ENCODE measurements around the gene SMC1B.

The SMC1B gene

GRCh38 chr22:45430871-45431270 is 17.5 kb upstream of the SMC1B start:
- Histone ChIP-seq H3K4me3 (ENCODE audit: low read depth in 1 of 5, low read length in 5 of 5) (no peak overlapping the region), H3K27me3 (ENCODE audit: control insufficient read depth in 5 of 5, insufficient read depth in 4 of 5, low read length in 5 of 5) (peaks cover 4 to 11% (median 6%) of the 10 kb centered on the region in 5 donors), H3K4me1 (ENCODE audit: control insufficient read depth in 5 of 5, insufficient read depth in 5 of 5, low read length in 5 of 5) (peaks cover 4 to 18% (median 10%) of the 10 kb centered on the region in 5 donors), H3K9me3 (ENCODE audit: control insufficient read depth in 5 of 5, low read length in 5 of 5) (peaks cover 0 to 9% (median 7%) of the 10 kb centered on the region in 5 donors), H3K36me3 (ENCODE audit: control insufficient read depth in 5 of 5, insufficient read depth in 5 of 5, low read length in 5 of 5) (no peaks in the 10 kb centered on the region), H3K27ac (ENCODE audit: low read depth, low read length) (no peak overlapping the region), H3K9ac (ENCODE audit: low read length in 5 of 5) (no peak overlapping the region)

- H3K27me3 ChIP-seq (ENCODE audit: control insufficient read depth in 5 of 5, insufficient read depth in 4 of 5, low read length in 5 of 5): peaks cover 4 to 11% (median 6%) of the 10 kb centered on the region in 5 donors
- peaks cover 0 to 9% (median 7%) of the 10 kb centered on the region in 5 donors for H3K9me3 ChIP-seq (ENCODE audit: control insufficient read depth in 5 of 5, low read length in 5 of 5)
- no peak overlapping the region for H3K9ac ChIP-seq (ENCODE audit: low read length in 5 of 5)
- no peak overlapping the region for H3K27ac ChIP-seq (ENCODE audit: low read depth, low read length)
- H3K4me1 ChIP-seq (ENCODE audit: control insufficient read depth in 5 of 5, insufficient read depth in 5 of 5, low read length in 5 of 5): peaks cover under 1 to 12% (median 5%) of the 10 kb centered on the region in 5 donors
- no peak overlapping the region for H3K4me3 ChIP-seq (ENCODE audit: low read depth in 1 of 5, low read length in 5 of 5)
- H3K36me3 ChIP-seq (ENCODE audit: control insufficient read depth in 5 of 5, insufficient read depth in 5 of 5, low read length in 5 of 5): no peaks in the 10 kb centered on the region
These were observed 16.8 kb upstream of the SMC1B start for GRCh38 chr22:45429981-45430775.

- Histone ChIP-seq H3K27ac (ENCODE audit: low read depth, low read length) (no peak overlapping the region), H3K9me3 (ENCODE audit: control insufficient read depth in 5 of 5, low read length in 5 of 5) (peaks cover 0 to 9% (median 7%) of the 10 kb centered on the region in 5 donors), H3K4me3 (ENCODE audit: low read depth in 1 of 5, low read length in 5 of 5) (no peak overlapping the region), H3K27me3 (ENCODE audit: control insufficient read depth in 5 of 5, insufficient read depth in 4 of 5, low read length in 5 of 5) (peaks cover 4 to 11% (median 6%) of the 10 kb centered on the region in 5 donors), H3K9ac (ENCODE audit: low read length in 5 of 5) (no peak overlapping the region), H3K36me3 (ENCODE audit: control insufficient read depth in 5 of 5, insufficient read depth in 5 of 5, low read length in 5 of 5) (no peaks in the 10 kb centered on the region), H3K4me1 (ENCODE audit: control insufficient read depth in 5 of 5, insufficient read depth in 5 of 5, low read length in 5 of 5) (peaks cover 0 to 6% (median 0%) of the 10 kb centered on the region in 5 donors)
These were observed 16.0 kb upstream of the SMC1B start for GRCh38 chr22:45429424-45429823.

GRCh38 chr22:45428391-45429385 is 15.3 kb upstream of the SMC1B start:
- H3K4me3 ChIP-seq (ENCODE audit: low read depth in 1 of 5, low read length in 5 of 5): no peak overlapping the region
- peaks cover 4 to 9% (median 6%) of the 10 kb centered on the region in 5 donors for H3K27me3 ChIP-seq (ENCODE audit: control insufficient read depth in 5 of 5, insufficient read depth in 4 of 5, low read length in 5 of 5)
- H3K4me1 ChIP-seq (ENCODE audit: control insufficient read depth in 5 of 5, insufficient read depth in 5 of 5, low read length in 5 of 5): peaks cover 0 to 9% (median 0%) of the 10 kb centered on the region in 5 donors
- H3K27ac ChIP-seq (ENCODE audit: low read depth, low read length): no peak overlapping the region
- H3K9ac ChIP-seq (ENCODE audit: low read length in 5 of 5): no peak overlapping the region
- H3K9me3 ChIP-seq (ENCODE audit: control insufficient read depth in 5 of 5, low read length in 5 of 5): peaks cover 0 to 9% (median 7%) of the 10 kb centered on the region in 5 donors
- H3K36me3 ChIP-seq (ENCODE audit: control insufficient read depth in 5 of 5, insufficient read depth in 5 of 5, low read length in 5 of 5): no peaks in the 10 kb centered on the region

GRCh38 chr22:45427114-45427513 is 13.7 kb upstream of the SMC1B start:
- Histone ChIP-seq H3K9ac (ENCODE audit: low read length in 5 of 5) (no peak overlapping the region), H3K27me3 (ENCODE audit: control insufficient read depth in 5 of 5, insufficient read depth in 4 of 5, low read length in 5 of 5) (peaks cover 4 to 13% (median 6%) of the 10 kb centered on the region in 5 donors), H3K9me3 (ENCODE audit: control insufficient read depth in 5 of 5, low read length in 5 of 5) (peaks cover 0 to 9% (median 7%) of the 10 kb centered on the region in 5 donors), H3K27ac (ENCODE audit: low read depth, low read length) (no peak overlapping the region), H3K4me3 (ENCODE audit: low read depth in 1 of 5, low read length in 5 of 5) (no peak overlapping the region), H3K36me3 (ENCODE audit: control insufficient read depth in 5 of 5, insufficient read depth in 5 of 5, low read length in 5 of 5) (no peaks in the 10 kb centered on the region), H3K4me1 (ENCODE audit: control insufficient read depth in 5 of 5, insufficient read depth in 5 of 5, low read length in 5 of 5) (peaks cover 0 to 9% (median 0%) of the 10 kb centered on the region in 5 donors)

- H3K27ac ChIP-seq (ENCODE audit: low read depth, low read length): no peak overlapping the region
- no peak overlapping the region for H3K9ac ChIP-seq (ENCODE audit: low read length in 5 of 5)
- no peak overlapping the region for H3K4me3 ChIP-seq (ENCODE audit: low read depth in 1 of 5, low read length in 5 of 5)
- H3K27me3 ChIP-seq (ENCODE audit: control insufficient read depth in 5 of 5, insufficient read depth in 4 of 5, low read length in 5 of 5): peaks cover 4 to 13% (median 6%) of the 10 kb centered on the region in 5 donors
- no peaks in the 10 kb centered on the region for H3K36me3 ChIP-seq (ENCODE audit: control insufficient read depth in 5 of 5, insufficient read depth in 5 of 5, low read length in 5 of 5)
- H3K4me1 ChIP-seq (ENCODE audit: control insufficient read depth in 5 of 5, insufficient read depth in 5 of 5, low read length in 5 of 5): peaks cover 0 to 9% (median 2%) of the 10 kb centered on the region in 5 donors
- peaks cover 0 to 9% (median 7%) of the 10 kb centered on the region in 5 donors for H3K9me3 ChIP-seq (ENCODE audit: control insufficient read depth in 5 of 5, low read length in 5 of 5)
These were observed 13.0 kb upstream of the SMC1B start for GRCh38 chr22:45426387-45426786.

GRCh38 chr22:45425531-45426265 is 12.3 kb upstream of the SMC1B start:
- Histone ChIP-seq H3K9me3 (ENCODE audit: control insufficient read depth in 5 of 5, low read length in 5 of 5) (peaks cover 0 to 9% (median 7%) of the 10 kb centered on the region in 5 donors), H3K27me3 (ENCODE audit: control insufficient read depth in 5 of 5, insufficient read depth in 4 of 5, low read length in 5 of 5) (peaks cover 4 to 13% (median 6%) of the 10 kb centered on the region in 5 donors), H3K9ac (ENCODE audit: low read length in 5 of 5) (no peak overlapping the region), H3K4me3 (ENCODE audit: low read depth in 1 of 5, low read length in 5 of 5) (no peak overlapping the region), H3K36me3 (ENCODE audit: control insufficient read depth in 5 of 5, insufficient read depth in 5 of 5, low read length in 5 of 5) (no peaks in the 10 kb centered on the region), H3K27ac (ENCODE audit: low read depth, low read length) (no peak overlapping the region), H3K4me1 (ENCODE audit: control insufficient read depth in 5 of 5, insufficient read depth in 5 of 5, low read length in 5 of 5) (peaks cover 0 to 9% (median 2%) of the 10 kb centered on the region in 5 donors)

GRCh38 chr22:45425101-45425500 is 11.7 kb upstream of the SMC1B start:
- Histone ChIP-seq H3K36me3 (ENCODE audit: control insufficient read depth in 5 of 5, insufficient read depth in 5 of 5, low read length in 5 of 5) (no peaks in the 10 kb centered on the region), H3K27ac (ENCODE audit: low read depth, low read length) (no peak overlapping the region), H3K9ac (ENCODE audit: low read length in 5 of 5) (no peak overlapping the region), H3K4me3 (ENCODE audit: low read depth in 1 of 5, low read length in 5 of 5) (no peak overlapping the region), H3K9me3 (ENCODE audit: control insufficient read depth in 5 of 5, low read length in 5 of 5) (peaks cover 0 to 9% (median 7%) of the 10 kb centered on the region in 5 donors), H3K4me1 (ENCODE audit: control insufficient read depth in 5 of 5, insufficient read depth in 5 of 5, low read length in 5 of 5) (peaks cover 0 to 6% (median 2%) of the 10 kb centered on the region in 5 donors), H3K27me3 (ENCODE audit: control insufficient read depth in 5 of 5, insufficient read depth in 4 of 5, low read length in 5 of 5) (peaks cover 4 to 8% (median 6%) of the 10 kb centered on the region in 5 donors)

GRCh38 chr22:45424241-45424731 is 10.9 kb upstream of the SMC1B start:
- H3K9me3 ChIP-seq (ENCODE audit: control insufficient read depth in 5 of 5, low read length in 5 of 5): peaks cover 0 to 9% (median 8%) of the 10 kb centered on the region in 5 donors
- no peak overlapping the region for H3K4me3 ChIP-seq (ENCODE audit: low read depth in 1 of 5, low read length in 5 of 5)
- H3K36me3 ChIP-seq (ENCODE audit: control insufficient read depth in 5 of 5, insufficient read depth in 5 of 5, low read length in 5 of 5): no peaks in the 10 kb centered on the region
- peaks cover 0 to 4% (median 0%) of the 10 kb centered on the region in 5 donors for H3K4me1 ChIP-seq (ENCODE audit: control insufficient read depth in 5 of 5, insufficient read depth in 5 of 5, low read length in 5 of 5)
- peaks cover 4 to 6% (median 5%) of the 10 kb centered on the region in 5 donors for H3K27me3 ChIP-seq (ENCODE audit: control insufficient read depth in 5 of 5, insufficient read depth in 4 of 5, low read length in 5 of 5)
- H3K9ac ChIP-seq (ENCODE audit: low read length in 5 of 5): no peak overlapping the region
- H3K27ac ChIP-seq (ENCODE audit: low read depth, low read length): no peak overlapping the region

Data from subcutaneous abdominal adipose tissue (tissue), 5 donors.